NCI-H82 treated with DMSO at 0.1 percent for 48 hours (cell line): Measurements from ENCODE around the gene SMIM35.

Experiments
- DNase-seq: peaks from one replicate; lab custom pipeline; 2025; ENCODE audit not compliant: unreplicated experiment; lab: John Stamatoyannopoulos, UW

The SMIM35 gene

DNA sequence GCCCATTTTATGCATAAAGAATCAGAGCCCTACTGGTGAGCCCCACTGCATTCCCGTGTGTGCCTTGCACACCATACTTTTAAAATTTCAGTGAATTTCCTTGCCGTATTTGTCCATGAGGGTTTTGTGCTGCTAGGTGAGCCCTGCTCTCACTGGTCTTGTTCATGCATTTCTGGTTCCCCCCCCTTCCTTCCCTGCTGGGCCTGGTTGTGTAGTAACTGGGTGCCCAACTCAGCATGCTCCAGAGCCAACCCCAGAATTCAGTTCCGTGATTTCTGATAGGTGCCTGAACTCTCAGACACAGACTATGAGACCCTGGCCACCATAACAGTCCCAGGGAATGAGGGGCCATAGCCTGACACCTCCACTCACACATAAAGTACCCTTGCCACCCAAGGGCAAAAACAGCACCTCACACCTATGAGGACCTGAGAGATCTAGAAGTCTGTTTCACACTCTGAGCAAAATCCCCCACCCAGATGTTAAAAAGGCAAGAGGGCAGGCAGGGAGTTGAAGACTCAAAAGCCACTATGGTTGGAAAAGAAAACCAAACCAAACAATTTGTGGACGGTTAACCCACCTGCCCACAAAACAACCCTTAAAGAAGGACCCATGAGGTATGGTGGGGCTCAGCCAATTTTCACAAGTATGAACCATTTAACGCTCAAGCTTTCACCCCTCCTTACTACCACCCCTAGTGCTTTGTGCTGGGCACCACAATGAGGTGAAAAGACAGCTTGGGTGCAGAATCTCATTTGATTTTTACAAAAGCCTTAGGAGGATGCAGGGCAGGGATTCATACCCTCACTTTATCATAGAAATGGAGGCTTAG is 117.4 kb downstream of the SMIM35 start:
- no peak for DNase-seq

DNA sequence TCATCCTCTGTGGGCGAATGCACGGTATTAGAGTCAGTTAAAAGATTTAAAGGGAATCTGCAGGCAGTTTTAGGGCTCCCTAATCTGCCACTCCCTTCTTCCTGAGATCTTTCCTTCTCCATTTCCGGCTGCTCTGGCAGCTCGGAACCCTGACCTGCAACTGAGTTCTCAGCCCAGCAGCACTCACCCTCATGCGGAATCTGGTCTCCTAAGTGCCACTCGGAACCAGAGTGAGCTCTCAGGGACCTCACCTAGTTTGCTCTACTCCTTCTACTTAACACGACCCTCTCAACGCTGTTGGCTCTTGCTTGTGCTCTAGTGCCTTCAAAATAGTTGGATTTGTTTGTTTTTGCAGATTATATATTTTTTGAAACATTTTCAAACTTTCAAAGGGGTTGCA is 119.9 kb downstream of the SMIM35 start:
- no peak for DNase-seq

DNA sequence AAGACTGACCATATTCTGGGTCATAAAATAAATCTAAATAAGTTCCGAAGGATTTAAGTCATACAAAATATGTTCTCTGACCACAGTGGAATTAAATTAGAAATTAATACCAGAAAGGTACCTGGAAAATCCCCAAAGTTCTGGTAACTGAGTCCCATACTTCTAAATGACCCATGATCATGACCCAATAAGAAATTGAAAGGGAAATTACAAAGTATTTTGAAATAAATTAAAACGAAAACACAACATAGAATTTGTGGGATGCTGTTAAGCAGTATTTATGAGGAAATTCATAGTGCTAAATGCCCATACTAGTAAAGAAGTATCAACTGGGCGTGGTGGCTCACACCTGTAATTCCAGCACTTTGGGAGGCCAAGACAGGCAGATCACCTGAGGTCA is 123.9 kb downstream of the SMIM35 start:
- no peak for DNase-seq

DNA sequence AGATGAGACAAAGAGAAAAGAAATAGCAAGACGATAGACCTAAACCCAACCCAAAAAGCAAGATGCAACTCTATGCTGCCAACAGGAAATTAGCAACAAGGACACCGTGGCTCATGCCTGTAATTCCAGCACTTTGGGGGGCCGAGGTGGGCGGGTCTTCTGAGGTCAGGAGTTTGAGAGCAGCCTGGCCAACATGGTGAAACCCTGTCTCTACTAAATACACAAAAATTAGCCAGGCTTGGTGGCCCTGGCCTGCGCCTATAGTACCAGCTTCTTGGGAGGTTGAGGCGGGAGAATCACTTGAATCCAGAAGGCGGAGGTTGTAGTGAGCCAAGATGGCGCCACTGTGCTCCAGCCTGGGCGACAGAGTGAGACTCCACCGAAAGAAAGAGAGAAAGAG is 124.9 kb downstream of the SMIM35 start:
- no peak for DNase-seq

DNA sequence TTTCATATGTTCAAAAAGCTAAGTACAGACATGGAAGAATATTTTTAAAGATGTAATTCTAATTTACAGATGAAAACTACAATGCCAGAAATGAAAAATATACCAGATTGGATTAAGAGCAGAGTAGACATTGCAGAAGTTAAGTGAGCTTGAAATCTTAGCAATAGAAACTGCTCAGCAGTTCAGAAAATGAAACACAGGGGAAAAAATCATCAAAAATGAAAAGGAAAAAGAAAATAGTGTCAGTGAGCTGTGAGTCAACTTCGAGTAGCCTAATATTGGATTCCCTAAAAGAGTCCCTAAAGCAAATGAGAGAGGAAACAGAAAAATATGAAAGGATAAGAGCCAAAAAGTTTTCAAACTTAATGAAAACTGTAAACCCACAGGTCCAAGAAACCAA is 126.4 kb downstream of the SMIM35 start:
- DNase-seq, result no peak

DNA sequence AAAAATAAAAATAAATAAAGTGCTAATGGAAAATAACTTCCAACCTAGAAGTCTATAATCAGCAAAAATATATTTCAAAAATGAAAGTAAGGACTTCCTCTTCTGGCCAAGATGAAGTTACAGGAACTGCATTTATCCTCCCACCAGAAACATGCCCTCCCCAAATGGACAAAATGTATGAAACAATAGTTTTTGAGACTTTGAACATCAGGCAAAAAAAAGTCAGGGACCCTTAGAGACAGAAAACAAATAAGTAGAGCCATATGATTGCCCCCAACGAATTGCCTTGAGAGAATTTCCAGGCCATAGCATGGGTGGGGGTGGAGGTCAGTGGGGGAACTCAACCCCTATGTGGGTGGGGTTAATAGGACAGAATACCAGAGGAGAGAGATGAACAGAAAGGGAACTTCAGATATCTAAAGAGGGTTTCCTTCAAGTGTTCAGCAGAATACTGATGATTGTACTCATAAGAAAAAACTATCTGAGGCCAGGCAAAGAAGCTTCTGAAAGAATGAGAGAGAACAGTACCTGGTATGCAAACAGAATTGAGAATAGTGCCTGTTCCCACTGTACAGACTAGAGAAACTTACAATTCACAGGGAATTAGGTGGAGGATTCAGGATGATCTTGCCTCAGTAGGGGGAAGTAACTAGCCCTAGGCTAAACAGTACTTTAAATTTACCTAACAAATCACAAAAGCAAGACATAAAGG is 127.2 kb downstream of the SMIM35 start:
- DNase-seq, result no peak

DNA sequence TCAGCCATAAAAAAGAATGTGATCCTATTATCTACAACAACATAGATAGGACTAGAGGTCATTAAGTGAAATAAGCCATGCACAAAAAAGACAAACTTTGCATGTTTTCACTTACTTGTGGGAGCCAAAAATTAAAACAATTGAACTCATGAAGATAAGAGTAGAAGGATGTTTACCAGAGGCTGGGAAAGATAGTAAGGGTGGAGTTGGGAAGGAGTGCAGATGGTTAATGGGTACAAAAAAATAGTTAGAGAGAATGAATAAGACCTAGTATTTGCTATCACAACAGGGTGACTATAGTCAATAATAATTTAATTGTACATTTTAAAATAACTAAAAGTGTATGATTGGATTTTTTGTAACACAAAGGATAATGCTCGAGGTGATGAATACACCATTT is 127.8 kb downstream of the SMIM35 start:
- no peak for DNase-seq
